Epithelial cell of proximal tubule (primary cell): ENCODE data around the gene SCN8A. TPM values are rescaled to one million over a fixed set of nuclear protein-coding genes. Genes with fewer than 3 reads are reported as not detected.
"Not testable (repeated sequence)": the region's sequence is repeated elsewhere in the genome, so short reads cannot be mapped to it uniquely, and the experiment has no call there.

Experiments
- DNase-seq: peaks from one replicate; pipeline ENCODE4 v3.0.0-alpha.2; 2011; ENCODE audit warnings: low read depth
- H3K4me3 ChIP-seq: 2 replicates; pipeline ENCODE4 v1.5.1; 2011; ENCODE audit warnings: low read depth, mild to moderate bottlenecking, low read length
- CTCF ChIP-seq: conservative IDR thresholded peaks from 2 replicates; pipeline ENCODE4 v1.5.1; 2012; ENCODE audit warnings: low read depth, mild to moderate bottlenecking, low read length
- total RNA-seq: library from RNA; depleted of rRNA; stranded (reverse); fragments of >200 nt; gene quantifications from 2 replicates; pipeline ENCODE4 v1.2.3, GENCODE V29; 2015

Gene SCN8A
- total RNA-seq, 1 donor from 2014 or later = 0.86 TPM

- peak; percentile 20 for DNase-seq
- H3K4me3 ChIP-seq = no peak overlapping the region
- TF ChIP-seq CTCF = no peak
These were observed 44.3 kb downstream of the SCN8A start for GRCh38 chr12:51635346-51635745.

- no peak for TF ChIP-seq CTCF
- DNase-seq = no peak
- H3K4me3 ChIP-seq = no peak overlapping the region
These were observed 45.5 kb downstream of the SCN8A start for GRCh38 chr12:51636581-51636980.

DNA sequence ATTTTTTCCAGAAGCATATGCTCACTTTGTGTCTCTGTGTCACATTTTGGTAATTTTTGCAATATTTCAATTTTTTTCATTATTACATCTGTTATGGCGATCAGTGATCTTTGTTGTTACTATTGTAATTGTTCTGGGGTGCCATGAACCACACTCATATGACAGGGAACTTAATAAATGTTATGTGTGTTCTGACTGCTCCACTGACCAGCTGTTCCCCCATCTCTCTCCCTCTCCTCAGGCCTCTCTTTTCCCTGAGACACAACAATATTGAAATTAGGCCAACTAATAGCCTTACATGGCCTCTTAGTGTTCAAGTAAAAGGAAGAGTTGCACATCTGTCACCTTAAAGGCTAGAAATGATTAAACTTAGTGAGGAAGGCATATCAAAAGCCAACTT, 46.0 kb downstream of the SCN8A start:
- no peak for DNase-seq
- no peak overlapping the region for H3K4me3 ChIP-seq
- TF ChIP-seq CTCF = no peak

GRCh38 chr12:51639361-51639760, 48.3 kb downstream of the SCN8A start:
- no peak for TF ChIP-seq CTCF
- no peak for DNase-seq

DNA sequence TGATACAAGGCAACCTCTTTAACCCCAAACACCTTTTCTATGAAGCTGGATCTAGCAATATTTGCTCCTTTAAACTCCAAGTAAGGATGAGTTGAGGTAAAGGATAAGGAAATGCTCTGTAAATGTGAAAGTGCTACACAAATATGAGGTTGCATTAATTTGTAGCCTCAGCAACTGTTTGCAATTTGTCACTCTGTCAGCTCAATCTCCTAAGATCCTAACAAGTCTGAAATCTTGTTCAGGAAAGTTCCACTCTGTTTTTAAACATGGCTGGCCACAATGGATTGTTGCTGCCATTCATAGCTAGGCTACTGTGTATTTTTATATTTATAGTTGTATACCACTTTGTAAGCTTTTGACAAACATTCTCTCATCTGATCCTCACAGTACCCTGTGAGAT, 51.3 kb downstream of the SCN8A start:
- no peak for DNase-seq
- no peak for TF ChIP-seq CTCF
- H3K4me3 ChIP-seq = no peak overlapping the region

More at GRCh38 chr12:51639361-51639760, 48.3 kb downstream of the SCN8A start:
- H3K4me3 ChIP-seq = no peak overlapping the region

DNA sequence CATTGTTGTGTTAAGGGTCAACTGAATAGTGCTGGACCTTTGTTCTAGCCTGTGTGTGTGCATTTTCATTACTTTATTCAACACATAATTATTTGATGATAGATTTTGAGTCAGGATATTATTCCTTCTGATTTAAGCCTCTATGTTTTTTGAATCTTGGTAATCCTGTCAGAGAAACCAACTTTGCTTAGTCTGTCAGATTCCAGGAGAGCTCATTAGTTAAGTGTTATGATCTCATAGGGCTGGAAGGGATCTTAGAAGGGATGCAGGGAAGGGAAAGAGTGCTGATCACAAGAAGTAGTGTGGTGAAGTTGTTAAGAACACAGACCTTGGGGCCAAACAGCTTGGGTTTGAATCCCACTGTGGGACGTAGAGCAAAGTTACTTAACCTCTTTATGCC, 52.9 kb downstream of the SCN8A start:
- no peak for TF ChIP-seq CTCF
- no peak for DNase-seq
- H3K4me3 ChIP-seq = no peak overlapping the region

- not testable (repeated sequence) for DNase-seq, H3K4me3 ChIP-seq
These were observed 53.7 kb downstream of the SCN8A start for GRCh38 chr12:51644691-51645090.

DNA sequence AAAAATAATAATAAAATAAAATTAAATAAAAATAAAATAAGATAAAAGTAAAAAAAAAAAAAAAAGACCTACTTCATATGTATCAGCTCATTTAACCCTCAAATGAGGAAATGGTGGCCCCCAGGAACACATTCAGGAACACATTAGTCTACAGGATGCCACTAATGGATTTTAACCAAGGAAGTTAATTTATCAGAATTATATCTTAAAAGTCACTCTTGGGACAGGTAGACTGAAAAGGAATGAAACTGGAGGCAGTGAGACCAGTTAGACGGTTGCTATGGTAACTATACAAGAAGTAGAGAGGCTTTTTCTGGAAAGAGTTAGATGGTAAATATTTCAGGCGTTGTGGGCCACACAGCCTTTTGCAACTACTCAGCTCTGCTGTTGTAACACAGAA, 54.9 kb downstream of the SCN8A start:
- H3K4me3 ChIP-seq = no peak overlapping the region
- no peak for DNase-seq
- TF ChIP-seq CTCF = no peak
